Suprapubic skin (tissue), 4 donors: ENCODE data around the gene TTYH2. TPM values are rescaled to one million over a fixed set of nuclear protein-coding genes. Genes with fewer than 3 reads are reported as not detected.

Source experiments
- DNase-seq, 2 donors: peaks; one replicate each; pipeline ENCODE4 v3.0.0-alpha.2; 2019; ENCODE audit warnings: low spot score in 2 of 2
- H3K27ac ChIP-seq: fragments of 200-600 bp; sonication (generic); one replicate; pipeline ENCODE4 v1.5.1; 2019
- H3K27me3 ChIP-seq: fragments of 200-600 bp; sonication (generic); one replicate; pipeline ENCODE4 v1.5.1; 2019
- H3K36me3 ChIP-seq: fragments of 200-600 bp; sonication (generic); one replicate; pipeline ENCODE4 v1.5.1; 2019
- H3K4me1 ChIP-seq: fragments of 200-600 bp; sonication (generic); one replicate; pipeline ENCODE4 v1.5.1; 2019
- H3K4me3 ChIP-seq: fragments of 200-600 bp; sonication (generic); one replicate; pipeline ENCODE4 v1.5.1; 2019; ENCODE audit warnings: mild to moderate bottlenecking
- H3K9me3 ChIP-seq: fragments of 200-600 bp; sonication (generic); one replicate; pipeline ENCODE4 v1.5.1; 2019
- CTCF ChIP-seq, 2 donors: fragments of 200-600 bp in 1 of 2; fragments of 450-650 bp in 1 of 2; sonication (generic) in 1 of 2; IDR thresholded peaks; one replicate each; pipeline ENCODE4 v1.5.1; 2016 to 2019; ENCODE audit warnings: antibody characterized with exemption in 2 of 2, mild to moderate bottlenecking in 1 of 2, moderate library complexity in 1 of 2
- EP300 ChIP-seq: sonication (generic); formaldehyde crosslinking; IDR thresholded peaks from one replicate; pipeline ENCODE4 v1.6.1; 2017; ENCODE audit warnings: antibody characterized with exemption
- POLR2A ChIP-seq, 2 donors: fragments of 450-650 bp; IDR thresholded peaks; one replicate each; pipeline ENCODE4 v1.6.1; 2017; ENCODE audit warnings: antibody characterized with exemption in 2 of 2, mild to moderate bottlenecking in 2 of 2, moderate library complexity in 2 of 2
- POLR2AphosphoS5 ChIP-seq, 3 donors: sonication (generic); formaldehyde crosslinking; IDR thresholded peaks; one replicate each; pipeline ENCODE4 v1.6.1; 2017; ENCODE audit warnings: antibody characterized with exemption in 3 of 3
- WGBS: methylation state at CpG from one replicate; pipeline ENCODE4 v1.1.5; 2018; 5-methylcytosine and 5-hydroxymethylcytosine counted together
- total RNA-seq, 4 donors: library from RNA; depleted of rRNA; stranded (reverse); fragments of >200 nt; gene quantifications; one replicate each; pipeline ENCODE4 v1.1.0, GENCODE V29; 2016

Gene TTYH2, protein sequence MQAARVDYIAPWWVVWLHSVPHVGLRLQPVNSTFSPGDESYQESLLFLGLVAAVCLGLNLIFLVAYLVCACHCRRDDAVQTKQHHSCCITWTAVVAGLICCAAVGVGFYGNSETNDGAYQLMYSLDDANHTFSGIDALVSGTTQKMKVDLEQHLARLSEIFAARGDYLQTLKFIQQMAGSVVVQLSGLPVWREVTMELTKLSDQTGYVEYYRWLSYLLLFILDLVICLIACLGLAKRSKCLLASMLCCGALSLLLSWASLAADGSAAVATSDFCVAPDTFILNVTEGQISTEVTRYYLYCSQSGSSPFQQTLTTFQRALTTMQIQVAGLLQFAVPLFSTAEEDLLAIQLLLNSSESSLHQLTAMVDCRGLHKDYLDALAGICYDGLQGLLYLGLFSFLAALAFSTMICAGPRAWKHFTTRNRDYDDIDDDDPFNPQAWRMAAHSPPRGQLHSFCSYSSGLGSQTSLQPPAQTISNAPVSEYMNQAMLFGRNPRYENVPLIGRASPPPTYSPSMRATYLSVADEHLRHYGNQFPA
- 10 to 100 TPM in 1 of 4 donors, 1 to 10 TPM in 3; 5.7 to 12.0 (median 8.2) TPM for total RNA-seq

DNA sequence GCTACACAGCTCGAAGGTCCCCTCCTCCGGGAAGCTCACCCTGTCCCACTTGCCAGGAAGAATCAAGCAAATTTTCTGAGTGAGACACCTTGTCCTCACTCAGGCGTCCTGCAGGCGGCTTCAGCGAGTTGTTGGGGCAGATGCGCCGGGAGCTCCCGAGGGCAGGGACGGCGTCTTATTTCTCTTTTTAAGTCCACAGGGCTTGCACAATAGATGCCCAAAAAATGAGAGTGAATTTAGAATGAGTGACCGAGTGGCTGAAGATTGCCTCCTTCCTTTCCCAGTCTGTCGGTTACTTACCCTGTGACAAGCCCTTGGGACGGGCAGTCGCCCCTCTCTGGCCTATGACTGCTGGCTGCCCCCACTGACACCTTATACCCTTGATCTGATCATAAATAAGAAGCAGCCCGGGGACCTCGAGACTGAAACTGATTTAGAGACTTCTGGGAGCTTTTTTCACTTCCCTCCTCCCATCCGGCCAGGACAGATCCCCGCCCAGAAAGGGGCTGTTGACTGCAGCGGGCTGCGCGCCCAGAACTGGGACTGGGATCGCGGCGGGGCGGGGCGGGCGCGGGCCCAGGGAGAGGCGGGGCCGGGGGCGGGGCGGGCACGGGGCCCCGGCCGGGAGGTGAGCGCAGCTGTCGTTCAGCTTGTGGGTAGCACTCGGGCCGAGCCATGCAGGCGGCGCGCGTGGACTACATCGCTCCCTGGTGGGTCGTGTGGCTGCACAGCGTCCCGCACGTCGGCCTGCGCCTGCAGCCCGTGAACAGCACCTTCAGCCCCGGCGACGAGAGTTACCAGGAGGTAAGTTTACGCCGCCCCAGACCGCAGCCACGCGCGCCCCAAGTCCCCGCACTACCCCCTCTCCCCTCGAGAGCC, at the start of gene TTYH2:
TTYH2 (plus strand) TSS at position 659 of the 879 bp plus-strand sequence; CDS start at position 676, 17 bp downstream.
- Histone ChIP-seq H3K27ac (peak within 1 kb of the TSS; percentile 62), H3K4me3 (peak within 1 kb of the TSS; percentile 50), H3K4me1 (peaks cover 64% of the 10 kb centered on the region), H3K27me3 (no peaks in the 10 kb centered on the region), H3K36me3 (peaks cover 18% of the 10 kb centered on the region), H3K9me3 (no peaks in the 10 kb centered on the region)
- peak; percentile 19 to 28 for TF ChIP-seq CTCF (IDR thresholded peaks at IDR 0.05)
- TF ChIP-seq EP300 = no peak
- peak in 1 of 2 donors; percentile 14 for TF ChIP-seq POLR2A (IDR thresholded peaks at IDR 0.05)
- peak in 1 of 3 donors; percentile 15 for TF ChIP-seq POLR2AphosphoS5 (IDR thresholded peaks at IDR 0.05)
- DNase-seq = peak; percentile 92 to 93
- 1% methylated on average over 33 of the region's 62 CpGs for WGBS

DNA sequence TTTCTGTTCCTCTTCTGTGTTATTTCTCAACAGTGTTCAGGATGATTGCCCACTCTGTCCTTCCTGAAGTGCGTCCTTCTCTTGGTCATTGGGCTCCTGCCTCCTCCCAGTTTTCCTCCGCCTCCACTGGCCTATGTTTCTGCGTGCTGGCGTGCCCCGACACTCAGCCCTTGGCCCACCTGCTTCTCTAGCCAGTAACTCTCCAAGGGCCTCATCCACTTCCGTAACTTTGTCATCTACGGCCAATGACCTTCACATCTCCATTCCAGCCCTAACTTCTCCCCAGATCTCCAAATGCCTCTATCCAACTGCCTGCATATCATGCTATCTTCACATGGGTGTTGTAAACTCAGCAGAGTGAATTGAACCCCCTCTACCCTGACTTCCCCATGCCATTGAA, 49.5 kb upstream of the TTYH2 start:
- Histone ChIP-seq H3K27ac (no peak overlapping the region), H3K4me3 (no peak overlapping the region), H3K4me1 (peaks cover 2% of the 10 kb centered on the region), H3K27me3 (peaks cover 46% of the 10 kb centered on the region), H3K36me3 (no peaks in the 10 kb centered on the region), H3K9me3 (no peaks in the 10 kb centered on the region)
- DNase-seq = peak; percentile 9 to 15
- WGBS = 83% methylated on average over 7 of the region's 7 CpGs
- TF ChIP-seq POLR2AphosphoS5 (IDR thresholded peaks at IDR 0.05) (no peak), POLR2A (IDR thresholded peaks at IDR 0.05) (no peak), EP300 (no peak), CTCF (IDR thresholded peaks at IDR 0.05) (no peak)

GRCh38 chr17:74164446-74165045, 48.8 kb upstream of the TTYH2 start:
- H3K27me3 ChIP-seq = peaks cover 48% of the 10 kb centered on the region
- TF ChIP-seq EP300 (no peak), POLR2A (IDR thresholded peaks at IDR 0.05) (no peak), CTCF (IDR thresholded peaks at IDR 0.05) (no peak), POLR2AphosphoS5 (IDR thresholded peaks at IDR 0.05) (no peak)
- H3K9me3 ChIP-seq = no peaks in the 10 kb centered on the region
- H3K4me1 ChIP-seq = peaks cover 2% of the 10 kb centered on the region
- WGBS = 87% methylated on average over 9 of the region's 9 CpGs
- H3K36me3 ChIP-seq = no peaks in the 10 kb centered on the region
- H3K27ac ChIP-seq = no peak overlapping the region
- peak in 1 of 2 donors; percentile 16 for DNase-seq
- H3K4me3 ChIP-seq = no peak overlapping the region

- Histone ChIP-seq H3K9me3 (no peaks in the 10 kb centered on the region), H3K27ac (no peak overlapping the region), H3K36me3 (no peaks in the 10 kb centered on the region), H3K27me3 (peaks cover 38% of the 10 kb centered on the region), H3K4me1 (peaks cover 2% of the 10 kb centered on the region), H3K4me3 (no peak overlapping the region)
- TF ChIP-seq CTCF (IDR thresholded peaks at IDR 0.05) (no peak), EP300 (no peak)
- WGBS = 73% methylated on average over 8 of the region's 8 CpGs
- DNase-seq = peak in 1 of 2 donors; percentile 13
These were observed 47.5 kb upstream of the TTYH2 start for GRCh38 chr17:74165797-74166365.
